DMS153 treated with DMSO at 0.1 percent for 48 hours (cell line): Measurements from ENCODE around the gene SERPINA1.

Experiments
- DNase-seq: peaks from one replicate; lab custom pipeline; 2025; ENCODE audit not compliant: unreplicated experiment; lab: John Stamatoyannopoulos, UW

Gene SERPINA1

GRCh38 chr14:94384342-94384741 is 4.1 kb downstream of the SERPINA1 start:
- DNase-seq: no peak

GRCh38 chr14:94383777-94384176 is 4.6 kb downstream of the SERPINA1 start:
- no peak for DNase-seq

GRCh38 chr14:94382716-94383596 is 5.4 kb downstream of the SERPINA1 start:
- DNase-seq: no peak

GRCh38 chr14:94382099-94382715 is 6.2 kb downstream of the SERPINA1 start:
- no peak for DNase-seq

- no peak for DNase-seq
These were observed 7.0 kb downstream of the SERPINA1 start for GRCh38 chr14:94381149-94382030.

GRCh38 chr14:94380225-94381148 is 7.9 kb downstream of the SERPINA1 start:
- DNase-seq: no peak

- DNase-seq: no peak
These were observed 8.8 kb downstream of the SERPINA1 start for GRCh38 chr14:94379291-94380224.

- no peak for DNase-seq
These were observed 9.7 kb downstream of the SERPINA1 start for GRCh38 chr14:94378527-94379290.

- DNase-seq: no peak
These were observed 10.4 kb downstream of the SERPINA1 start for GRCh38 chr14:94377866-94378470.

- DNase-seq: no peak
These were observed 11.2 kb downstream of the SERPINA1 start for GRCh38 chr14:94376976-94377865.

GRCh38 chr14:94376108-94376975 is 12.1 kb downstream of the SERPINA1 start:
- DNase-seq: no peak

- no peak for DNase-seq
These were observed 12.8 kb downstream of the SERPINA1 start for GRCh38 chr14:94375552-94376107.

- no peak for DNase-seq
These were observed 13.6 kb downstream of the SERPINA1 start for GRCh38 chr14:94374749-94375260.

- no peak for DNase-seq
These were observed 14.3 kb downstream of the SERPINA1 start for GRCh38 chr14:94374116-94374515.

GRCh38 chr14:94373708-94374107 is 14.7 kb downstream of the SERPINA1 start:
- DNase-seq: no peak
